Ovary (tissue), 3 donors: ENCODE results near the gene CLDN24.

ENCODE experiments used
- POLR2A ChIP-seq: fragments of 450-650 bp; IDR thresholded peaks from one replicate; pipeline ENCODE4 v1.6.1; 2017; ENCODE audit warnings: antibody characterized with exemption, mild to moderate bottlenecking, moderate library complexity
- TF ChIP-seq, protein P1 (sequence below), 3 donors: fragments of 450-650 bp in 2 of 3; fragments of 200-600 bp in 1 of 3; IDR thresholded peaks; one replicate each; pipeline versions ENCODE4 v1.5.1 to v1.8.0; 2016 to 2022; ENCODE audit warnings: antibody characterized with exemption in 3 of 3, mild to moderate bottlenecking in 1 of 3
- donor health status: DM: no; HTN: no; CAD: no.

DNA sequence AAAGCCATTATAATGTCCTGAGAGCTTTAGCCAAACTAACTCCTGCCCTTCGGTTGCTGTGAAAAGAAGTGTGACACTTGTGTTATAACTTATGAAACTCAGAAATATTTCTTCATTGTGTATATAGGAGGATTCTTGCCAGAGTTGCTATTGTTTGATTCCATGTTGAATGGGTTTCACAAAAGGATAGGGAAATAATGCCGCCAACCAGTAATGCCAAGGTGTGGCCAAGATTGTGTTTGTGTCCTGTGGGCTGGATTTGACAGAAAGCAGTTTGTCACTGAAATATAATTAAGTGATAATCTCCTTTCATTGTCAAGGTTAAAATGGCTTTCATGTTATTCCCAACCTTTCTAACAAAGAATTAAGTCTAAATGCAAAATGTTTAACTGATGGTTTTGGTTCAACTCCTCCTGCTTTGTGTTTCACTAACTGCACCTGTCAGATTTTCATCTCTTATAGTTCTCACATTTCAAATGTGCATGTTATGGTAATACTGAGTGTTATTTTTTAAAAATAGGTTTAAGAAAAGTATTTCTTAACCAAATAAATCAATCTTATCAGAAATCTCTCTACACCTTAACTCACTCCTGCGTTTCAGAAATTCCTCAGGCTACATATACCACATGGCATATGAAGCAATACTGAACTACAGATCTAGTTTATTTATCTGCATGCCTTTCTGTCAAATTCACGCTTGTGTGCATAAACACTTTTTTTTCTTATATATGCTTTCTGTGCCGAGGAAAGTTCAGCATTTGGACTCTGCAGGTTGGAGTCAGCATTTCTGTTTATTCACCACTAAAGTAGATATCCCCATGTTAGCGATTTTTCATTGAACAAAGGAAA is 1.8 kb downstream of the CLDN24 start, which contains the start of gene CLDN22:
- TF ChIP-seq, protein P1, sequence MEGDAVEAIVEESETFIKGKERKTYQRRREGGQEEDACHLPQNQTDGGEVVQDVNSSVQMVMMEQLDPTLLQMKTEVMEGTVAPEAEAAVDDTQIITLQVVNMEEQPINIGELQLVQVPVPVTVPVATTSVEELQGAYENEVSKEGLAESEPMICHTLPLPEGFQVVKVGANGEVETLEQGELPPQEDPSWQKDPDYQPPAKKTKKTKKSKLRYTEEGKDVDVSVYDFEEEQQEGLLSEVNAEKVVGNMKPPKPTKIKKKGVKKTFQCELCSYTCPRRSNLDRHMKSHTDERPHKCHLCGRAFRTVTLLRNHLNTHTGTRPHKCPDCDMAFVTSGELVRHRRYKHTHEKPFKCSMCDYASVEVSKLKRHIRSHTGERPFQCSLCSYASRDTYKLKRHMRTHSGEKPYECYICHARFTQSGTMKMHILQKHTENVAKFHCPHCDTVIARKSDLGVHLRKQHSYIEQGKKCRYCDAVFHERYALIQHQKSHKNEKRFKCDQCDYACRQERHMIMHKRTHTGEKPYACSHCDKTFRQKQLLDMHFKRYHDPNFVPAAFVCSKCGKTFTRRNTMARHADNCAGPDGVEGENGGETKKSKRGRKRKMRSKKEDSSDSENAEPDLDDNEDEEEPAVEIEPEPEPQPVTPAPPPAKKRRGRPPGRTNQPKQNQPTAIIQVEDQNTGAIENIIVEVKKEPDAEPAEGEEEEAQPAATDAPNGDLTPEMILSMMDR (IDR thresholded peaks at IDR 0.05), result no peak
- TF ChIP-seq POLR2A, result no peak
